NCI-H1417 (cell line): Measurements from ENCODE around the gene RBMY1D.
"Not testable (repeated sequence)": the region's sequence is repeated elsewhere in the genome, so short reads cannot be mapped to it uniquely, and the experiment has no call there.

Source experiments
- DNase-seq, 3 experiments: peaks; one replicate each; lab custom pipeline; 2025; lab: John Stamatoyannopoulos, UW

RBMY1D gene

DNA sequence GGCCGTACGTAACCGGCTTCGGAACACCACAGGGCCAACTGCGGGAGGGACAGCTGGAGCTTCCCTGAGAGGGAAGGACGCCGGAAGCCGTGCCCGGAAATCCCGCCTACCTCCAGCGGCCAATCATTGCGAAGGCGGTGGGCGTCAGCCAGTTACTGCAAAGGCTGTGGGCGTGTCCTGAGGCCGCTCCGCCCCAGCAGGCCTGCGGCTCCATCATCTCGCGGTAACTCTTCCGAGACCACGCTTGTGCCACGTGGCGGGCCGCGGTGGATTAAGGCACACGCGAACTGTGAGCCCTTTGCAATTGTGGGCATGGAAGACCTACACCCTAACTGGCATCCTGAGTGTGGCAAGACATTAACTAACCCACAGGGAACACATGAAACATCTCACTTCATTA is at the start of gene RBMY1D:
Gene RBMY1D (minus strand): TSS at position 101 of the 400 bp plus-strand sequence. CDS start 2,013 bp downstream, outside the sequence.
- not testable (repeated sequence) for DNase-seq

DNA sequence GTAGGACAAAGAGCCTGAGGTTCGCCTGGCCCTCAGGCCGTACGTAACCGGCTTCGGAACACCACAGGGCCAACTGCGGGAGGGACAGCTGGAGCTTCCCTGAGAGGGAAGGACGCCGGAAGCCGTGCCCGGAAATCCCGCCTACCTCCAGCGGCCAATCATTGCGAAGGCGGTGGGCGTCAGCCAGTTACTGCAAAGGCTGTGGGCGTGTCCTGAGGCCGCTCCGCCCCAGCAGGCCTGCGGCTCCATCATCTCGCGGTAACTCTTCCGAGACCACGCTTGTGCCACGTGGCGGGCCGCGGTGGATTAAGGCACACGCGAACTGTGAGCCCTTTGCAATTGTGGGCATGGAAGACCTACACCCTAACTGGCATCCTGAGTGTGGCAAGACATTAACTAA is 23.6 kb upstream of the RBMY1D start, which contains the start of gene RBMY1E:
Gene RBMY1E (minus strand): TSS at position 101 of the 400 bp plus-strand sequence. CDS start 1,978 bp downstream, outside the sequence.
- not testable (repeated sequence) for DNase-seq

DNA sequence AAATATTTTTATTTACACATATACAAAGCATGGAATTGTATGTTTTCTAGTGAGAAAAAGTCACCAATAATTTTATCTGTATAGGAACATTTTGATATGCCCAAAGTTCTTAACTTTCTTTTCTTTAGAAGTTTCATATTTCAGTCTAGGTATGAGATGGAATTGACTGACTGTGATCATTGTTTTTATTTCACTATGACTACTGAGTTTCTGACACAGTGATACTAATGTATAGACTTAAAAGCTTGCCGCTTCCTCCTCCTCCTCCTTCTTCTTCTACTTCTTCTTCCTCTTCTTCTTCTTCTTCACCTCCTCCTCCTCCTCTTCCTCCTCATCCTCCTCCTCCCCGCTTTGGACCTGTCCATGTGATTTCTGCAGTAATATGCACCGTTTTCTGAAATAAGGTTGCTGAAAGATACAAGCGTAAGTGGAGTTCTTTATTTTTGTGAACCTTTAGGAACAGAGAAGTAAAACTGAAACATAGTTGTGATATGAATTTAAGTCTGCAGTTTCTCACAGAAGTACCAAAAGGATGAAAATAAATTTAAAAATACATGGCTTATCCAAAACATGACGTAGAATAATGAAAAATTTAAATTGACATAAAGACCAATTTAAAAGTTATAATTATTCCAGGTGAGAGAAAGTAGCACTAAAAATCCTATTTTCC is 24.8 kb downstream of the RBMY1D start:
- not testable (repeated sequence) for DNase-seq

DNA sequence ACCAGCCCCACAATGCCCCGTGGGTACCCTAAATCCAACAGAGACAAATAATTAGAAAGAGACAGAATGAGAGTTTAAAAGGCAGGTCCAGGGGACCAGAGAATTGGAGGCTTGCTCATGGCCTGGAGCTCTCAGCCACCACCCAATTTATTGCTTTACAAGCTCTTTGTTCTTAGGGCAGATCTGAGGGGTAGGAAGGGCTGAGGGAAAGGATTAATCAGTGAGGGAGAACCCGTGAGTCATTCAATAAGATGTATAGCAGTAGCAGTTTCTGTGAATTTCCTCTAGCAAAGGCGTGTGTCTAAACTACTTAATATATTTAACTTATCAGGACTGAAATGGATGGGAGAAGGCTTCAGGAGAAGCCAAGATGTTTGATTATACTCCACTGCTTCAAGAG is 48.8 kb downstream of the RBMY1D start:
- no peak for DNase-seq

DNA sequence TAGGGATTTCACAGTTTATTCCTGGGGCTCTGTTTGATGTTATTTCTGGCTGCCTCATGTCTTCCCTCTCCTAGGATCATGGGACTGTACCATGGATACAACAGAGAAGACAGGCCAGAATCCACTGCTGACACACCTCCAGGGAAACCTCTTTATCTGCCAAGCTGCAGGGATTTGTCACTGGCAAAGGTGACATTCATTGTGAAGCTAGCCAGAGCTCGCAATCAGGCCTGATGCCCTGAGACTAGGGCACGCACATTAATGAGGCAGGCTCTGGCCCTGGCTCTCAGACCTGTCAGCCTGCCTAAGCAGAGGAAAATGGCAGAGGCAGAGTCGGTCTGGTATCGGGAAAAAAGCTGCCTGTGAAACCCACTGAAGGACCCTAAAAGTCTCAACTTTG is 52.2 kb downstream of the RBMY1D start:
- DNase-seq: no peak

DNA sequence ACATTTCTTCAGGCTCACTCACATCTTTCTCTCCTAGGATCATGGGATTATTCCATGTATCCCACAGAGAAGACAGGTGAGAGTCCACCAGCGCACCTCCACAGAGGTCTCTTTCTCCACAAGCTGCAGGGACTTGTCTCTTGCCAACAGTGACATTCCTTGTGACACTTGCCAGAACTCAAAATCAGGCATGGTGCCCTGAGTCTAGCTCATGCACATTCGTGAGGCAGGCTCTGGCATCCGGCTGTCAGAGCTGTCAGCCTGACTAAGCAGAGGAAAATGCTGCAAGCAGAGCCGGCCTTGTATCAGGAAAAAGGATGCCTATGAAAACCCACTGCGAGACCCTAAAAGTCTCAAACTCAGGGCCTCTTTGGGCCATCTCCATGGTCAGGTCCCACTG is 54.8 kb downstream of the RBMY1D start:
- DNase-seq: no peak

DNA sequence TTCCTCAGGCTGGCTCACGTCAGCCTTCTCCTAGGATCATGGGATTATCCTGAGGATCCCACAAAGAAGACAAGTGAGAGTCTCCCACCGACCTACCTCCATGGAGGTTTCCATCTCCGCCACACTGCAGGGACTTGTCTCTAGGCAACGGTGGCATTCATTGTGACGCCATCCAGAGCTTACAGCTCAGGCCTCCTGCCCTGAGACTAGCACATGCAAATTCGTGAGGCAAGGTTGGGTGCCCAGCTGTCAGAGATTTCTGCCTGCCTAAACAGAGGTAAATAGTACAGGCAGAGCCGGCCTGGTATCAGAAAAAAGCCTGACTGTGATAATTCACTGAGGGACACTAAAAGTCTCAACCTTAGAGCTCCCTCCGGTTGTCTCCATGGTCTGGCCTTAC is 58.0 kb downstream of the RBMY1D start:
- DNase-seq: no peak

DNA sequence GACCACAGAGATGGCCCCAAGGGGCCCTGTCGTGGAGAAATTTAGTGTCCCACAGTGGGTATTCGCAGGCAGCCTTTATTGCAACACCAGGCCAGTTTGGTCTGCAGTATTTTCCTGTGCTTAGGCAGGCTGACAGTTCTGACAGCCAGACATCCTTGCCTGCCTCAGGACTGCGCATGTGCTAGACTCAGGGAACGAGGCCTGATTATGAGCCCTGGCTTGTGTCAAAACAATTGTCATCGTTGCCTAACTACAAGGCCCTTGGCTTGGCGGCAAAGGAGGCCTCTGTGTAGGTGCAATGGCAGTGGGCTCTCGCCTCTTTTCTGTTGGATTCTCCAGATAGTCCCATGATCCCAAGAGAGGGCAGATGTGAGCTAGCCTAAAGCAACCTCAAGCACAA is 59.3 kb downstream of the RBMY1D start:
- no peak for DNase-seq
